A549 (cell line): Measurements from ENCODE around the gene NLRX1. TPM values are rescaled to one million over a fixed set of nuclear protein-coding genes. Genes with fewer than 3 reads are reported as not detected.

Experiments
- ATAC-seq, 2 experiments: fragments of 200-7000 bp in 1 of 2; fragments of >200 bp in 1 of 2; cut with Nextera tagmentation in 1 of 2; cut with Tn5 transposase in 1 of 2; 3 replicates each; pipeline versions ENCODE4 v1.8.0 to v1.9.1; 2018 to 2020; ENCODE audit warnings: mild to moderate bottlenecking in 1 of 2, moderate library complexity in 1 of 2
- CTCF ChIA-PET: fragments of 300-600 bp; sonication (Branson Sonifier 250); formaldehyde crosslinking; extraction: SDS; loops from one replicate; lab custom pipeline; 2021; ENCODE audit warnings: antibody characterized with exemption, inconsistent platforms; lab: Yijun Ruan, JAX
- POLR2A ChIA-PET: fragments of 350-600 bp; formaldehyde crosslinking; extraction: SDS; loops from one replicate; lab custom pipeline; 2021; ENCODE audit warnings: antibody characterized with exemption, inconsistent platforms; lab: Yijun Ruan, JAX
- DNase-seq, 2 experiments: peaks; one replicate each; pipeline versions ENCODE4 v3.0.0 to v3.0.0-alpha.2; 2011 to 2016; ENCODE audit warnings: low read depth in 1 of 2, low spot score in 1 of 2
- FAIRE-seq: peaks from 2 replicates; lab custom pipeline; 2011; peaks lifted over from hg19 to GRCh38; lab: Jason Lieb, UNC
- H3K27ac ChIP-seq, 2 experiments: fragments of >200 bp; sonication (Bioruptor Twin); formaldehyde crosslinking; 3 replicates each; pipeline ENCODE4 v1.5.1; 2016 to 2017
- H3K4me1 ChIP-seq: fragments of >200 bp; sonication (Bioruptor Twin); formaldehyde crosslinking; 3 replicates; pipeline ENCODE4 v1.6.1; 2016
- H3K4me2 ChIP-seq: fragments of >200 bp; sonication (Bioruptor Twin); formaldehyde crosslinking; 3 replicates; pipeline ENCODE4 v1.6.1; 2016
- H3K4me3 ChIP-seq: fragments of >200 bp; sonication (Bioruptor Twin); formaldehyde crosslinking; 3 replicates; pipeline ENCODE4 v1.5.1; 2016
- H3K9me3 ChIP-seq: fragments of >200 bp; sonication (Bioruptor Twin); formaldehyde crosslinking; 3 replicates; pipeline ENCODE4 v1.6.1; 2016
- BCL3 ChIP-seq: fragments of >200 bp; sonication (Bioruptor Twin); formaldehyde crosslinking; IDR thresholded peaks from 3 replicates; pipeline ENCODE4 v1.6.1; 2016
- CHD2 ChIP-seq: fragments of 150-350 bp; IDR thresholded peaks from 2 replicates; pipeline ENCODE4 v1.6.1; 2014; ENCODE audit warnings: low read length; ENCODE audit not compliant: partially characterized antibody
- CHD4 ChIP-seq: fragments of 200-600 bp; sonication (generic); IDR thresholded peaks from 2 replicates; pipeline ENCODE4 v1.6.1; 2016; ENCODE audit warnings: antibody characterized with exemption, mild to moderate bottlenecking, borderline replicate concordance
- EP300 ChIP-seq, 2 experiments: fragments of >200 bp; sonication (Bioruptor Twin); formaldehyde crosslinking; IDR thresholded peaks; 2 replicates in 1 of 2; 3 replicates in 1 of 2; pipeline ENCODE4 v1.6.1; 2016 to 2017
- FOSB ChIP-seq: fragments of 250-450 bp; sonication (Bioruptor Pico); IDR thresholded peaks from 2 replicates; pipeline ENCODE4 v1.5.0; 2020; ENCODE audit warnings: mild to moderate bottlenecking, moderate library complexity
- FOXS1 ChIP-seq: fragments of 250-450 bp; sonication (Bioruptor Pico); IDR thresholded peaks from 2 replicates; pipeline ENCODE4 v1.5.0; 2020; ENCODE audit warnings: mild to moderate bottlenecking, moderate library complexity
- HDAC2 ChIP-seq: fragments of 200-600 bp; sonication (generic); IDR thresholded peaks from 2 replicates; pipeline ENCODE4 v1.6.1; 2016
- HOXB13 ChIP-seq: fragments of 250-450 bp; sonication (Bioruptor Pico); IDR thresholded peaks from 2 replicates; pipeline ENCODE4 v1.5.0; 2020; ENCODE audit warnings: low read depth, mild to moderate bottlenecking, moderate library complexity
- HOXB5 ChIP-seq: fragments of 250-450 bp; sonication (Bioruptor Pico); IDR thresholded peaks from 2 replicates; pipeline ENCODE4 v1.5.0; 2020; ENCODE audit warnings: mild to moderate bottlenecking, moderate library complexity
- JUNB ChIP-seq: fragments of >200 bp; sonication (Bioruptor Twin); formaldehyde crosslinking; IDR thresholded peaks from 2 replicates; pipeline ENCODE4 v1.6.1; 2016
- KDM5A ChIP-seq: fragments of 200-600 bp; sonication (generic); IDR thresholded peaks from 2 replicates; pipeline ENCODE4 v1.6.1; 2016; ENCODE audit warnings: antibody characterized with exemption, mild to moderate bottlenecking
- MAFK ChIP-seq: fragments of 450-650 bp; IDR thresholded peaks from 2 replicates; pipeline ENCODE4 v1.6.1; 2014; ENCODE audit not compliant: partially characterized antibody
- MAX ChIP-seq: IDR thresholded peaks from 2 replicates; pipeline ENCODE4 v1.6.1; 2012
- NFE2L2 ChIP-seq: fragments of 150-350 bp; conservative IDR thresholded peaks from 2 replicates; pipeline ENCODE4 v1.6.1; 2014; ENCODE audit warnings: low read length
- NPAS2 ChIP-seq: fragments of 250-450 bp; sonication (Bioruptor Pico); IDR thresholded peaks from 2 replicates; pipeline ENCODE4 v1.8.0; 2022; ENCODE audit warnings: mild to moderate bottlenecking, moderate library complexity, borderline replicate concordance
- PBX3 ChIP-seq: IDR thresholded peaks from 2 replicates; pipeline ENCODE4 v1.6.1; 2012
- POLR2AphosphoS2 ChIP-seq: conservative IDR thresholded peaks from 2 replicates; pipeline ENCODE4 v1.6.1; 2012; ENCODE audit warnings: low read length, improper control_type of control experiment, inconsistent platforms
- RCOR1 ChIP-seq: fragments of 150-350 bp; IDR thresholded peaks from 2 replicates; pipeline ENCODE4 v1.6.1; 2014; ENCODE audit warnings: antibody characterized with exemption, low read length, low read depth
- ZNF302 ChIP-seq: fragments of 250-450 bp; sonication (Bioruptor Pico); IDR thresholded peaks from 2 replicates; pipeline ENCODE4 v1.9.0; 2021; ENCODE audit warnings: inconsistent platforms, mild to moderate bottlenecking, moderate library complexity
- WGBS: methylation state at CpG from one replicate; pipeline ENCODE4 v1.1.6; 2017; ENCODE audit errors: missing lambda C conversion rate; 5-methylcytosine and 5-hydroxymethylcytosine counted together
- polyA plus RNA-seq, 4 experiments: library from polyadenylated mRNA; depleted of rRNA in 3 of 4; stranded (reverse); fragments of >200 nt; fragmentation: RNase III in 1 of 4; extraction: RNeasy Plus Mini Kit Qiagen cat#74134 plus additional on column Dnase treatment in 1 of 4; gene quantifications; 2 replicates in 3 of 4; 3 replicates in 1 of 4; pipeline ENCODE4 v1.2.3, GENCODE V29; 2011 to 2017

NLRX1 gene
- polyA plus RNA-seq, 2 of the 4 experiments (the other 2 are of a cell fraction), result 8.4 to 8.5 TPM

DNA sequence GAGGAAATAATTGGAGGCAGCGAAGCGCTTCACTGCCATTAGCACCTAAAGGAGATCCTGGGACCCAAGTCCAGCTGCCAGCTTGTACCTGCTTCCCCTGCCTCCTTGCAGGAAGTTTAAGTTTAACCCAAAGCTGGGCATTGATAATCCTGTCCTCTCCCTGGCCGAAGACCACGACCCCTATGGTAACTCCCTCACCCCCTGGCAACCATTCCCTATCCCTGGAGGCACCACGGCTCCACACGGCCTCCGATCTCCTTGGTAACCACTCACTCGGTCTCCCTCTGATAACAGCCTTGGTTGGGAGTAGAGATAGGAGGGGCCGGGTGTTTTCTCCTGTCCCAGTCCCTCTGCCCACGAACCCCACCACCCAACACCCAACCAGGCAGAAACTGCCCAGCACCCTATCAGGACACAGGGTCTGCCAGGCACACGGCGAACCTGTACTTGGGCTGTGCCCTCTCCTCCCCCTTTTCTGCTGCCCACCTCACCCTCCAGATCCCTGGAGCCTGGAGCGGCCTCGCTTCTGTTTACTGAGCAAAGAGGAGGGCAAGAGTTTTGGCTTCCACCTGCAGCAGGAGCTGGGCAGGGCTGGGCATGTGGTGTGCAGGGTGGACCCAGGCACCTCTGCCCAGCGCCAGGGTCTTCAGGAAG is 17.6 kb downstream of the NLRX1 start:
- H3K9me3 ChIP-seq, result no peaks in the 10 kb centered on the region
- WGBS, result 77% methylated on average over 14 of the region's 15 CpGs
- FAIRE-seq, result no peak
- ChIA-PET CTCF (interaction anchor here (1.0 to 3.3 kb wide), 4 partner anchors 11 to 41 kb away, joined by 3 to 21 read pairs (median 5); no protein-coding TSS in a partner anchor), POLR2A (interaction anchor here (0.6 to 1.0 kb wide), 3 partner anchors 10 to 114 kb away, joined by 4 to 7 read pairs (median 5); partner anchors contain the start of gene NLRX1)
- TF ChIP-seq NFE2L2, result no peak
- TF ChIP-seq CHD4, result no peak
- TF ChIP-seq KDM5A, result no peak
- TF ChIP-seq CHD2, result no peak
- TF ChIP-seq JUNB, result no peak
- TF ChIP-seq NPAS2, result no peak
- no peak for DNase-seq
- H3K27ac ChIP-seq, result no peak overlapping the region; a peak in 1 of 6 replicates
- H3K4me3 ChIP-seq, result no peak overlapping the region
- peak overlapping the region; percentile 63 for H3K4me2 ChIP-seq
- peaks cover 13% of the 10 kb centered on the region for H3K4me1 ChIP-seq
- no peak for ATAC-seq

- Histone ChIP-seq H3K9me3 (no peaks in the 10 kb centered on the region), H3K4me2 (no peak overlapping the region), H3K27ac (no peak overlapping the region), H3K4me3 (no peak overlapping the region), H3K4me1 (peaks cover 13% of the 10 kb centered on the region)
- ATAC-seq, result no peak
- no peak for DNase-seq
- no peak for FAIRE-seq
- 82% methylated on average over 20 of the region's 21 CpGs for WGBS
- CTCF ChIA-PET, result interaction anchor here (1.6 to 4.2 kb wide), 3 partner anchors 10 to 19 kb away, joined by 5 to 17 read pairs (median 9); partner anchors contain the start of gene CBL
- no peak for TF ChIP-seq FOSB (CRISPR knock-in tag)
- no peak for TF ChIP-seq JUNB
- TF ChIP-seq MAFK, result no peak
- POLR2A ChIA-PET, result interaction anchor here (0.6 to 0.7 kb wide), 2 partner anchors 11 to 113 kb away, joined by 4 to 7 read pairs; no protein-coding TSS in a partner anchor
Measured at GRCh38 chr11:119187123-119187892, 18.8 kb downstream of the NLRX1 start.

DNA sequence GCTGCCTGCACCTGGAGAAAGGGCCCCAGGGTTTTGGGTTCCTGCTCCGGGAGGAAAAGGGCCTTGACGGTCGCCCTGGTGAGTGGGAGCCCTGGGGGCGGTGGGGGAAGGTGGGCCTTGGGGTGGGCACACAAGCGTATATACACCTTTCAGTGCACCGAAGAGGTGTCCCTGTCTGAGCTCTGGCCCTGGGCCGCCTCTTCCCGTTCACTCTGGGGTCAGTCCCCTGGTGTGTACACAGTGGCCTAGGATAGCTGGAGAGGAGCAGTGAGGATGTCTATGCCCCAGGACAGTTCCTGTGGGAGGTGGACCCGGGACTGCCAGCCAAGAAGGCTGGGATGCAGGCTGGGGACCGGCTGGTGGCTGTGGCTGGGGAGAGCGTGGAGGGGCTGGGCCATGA is 19.5 kb downstream of the NLRX1 start:
- no peaks in the 10 kb centered on the region for H3K9me3 ChIP-seq
- peaks cover 13% of the 10 kb centered on the region for H3K4me1 ChIP-seq
- TF ChIP-seq PBX3 (no peak), HDAC2 (no peak), RCOR1 (no peak), EP300 (IDR thresholded peaks at IDR 0.05) (no peak), FOSB (CRISPR knock-in tag) (no peak), MAX (no peak), FOXS1 (CRISPR knock-in tag) (no peak), HOXB5 (CRISPR knock-in tag) (no peak), JUNB (no peak), HOXB13 (no peak), CHD4 (no peak), POLR2AphosphoS2 (no peak), ZNF302 (CRISPR knock-in tag) (no peak), BCL3 (no peak)
- no peak overlapping the region for H3K4me2 ChIP-seq
- H3K27ac ChIP-seq, result no peak overlapping the region
- ChIA-PET CTCF (interaction anchor here (1.0 to 4.2 kb wide), 3 partner anchors 9 to 18 kb away, joined by 3 to 17 read pairs (median 9); partner anchors contain the start of gene CBL), POLR2A (no interaction called here)
- peak; percentile 9 to 38; a peak in 2 of 6 replicates for ATAC-seq
- no peak for FAIRE-seq
- DNase-seq, result no peak
- H3K4me3 ChIP-seq, result no peak overlapping the region
- WGBS, result 84% methylated on average over 3 of the region's 11 CpGs
